PC-9 (cell line): ENCODE results near the gene ARPP21. TPM values are rescaled to one million over a fixed set of nuclear protein-coding genes. Genes with fewer than 3 reads are reported as not detected.
"Not testable (repeated sequence)": the region's sequence is repeated elsewhere in the genome, so short reads cannot be mapped to it uniquely, and the experiment has no call there.

Experiments used
- BruUV-seq: library from RNA; stranded (reverse); fragments of 400-500 nt; replicated peaks from 2 replicates; lab custom pipeline; 2021; lab: Mats Ljungman, UMichigan
- CTCF ChIA-PET: fragments of 300-600 bp; sonication (Branson Sonifier 250); formaldehyde crosslinking; loops from one replicate; lab custom pipeline; 2022; ENCODE audit warnings: antibody characterized with exemption; lab: Charles Lee
- POLR2A ChIA-PET: fragments of 300-600 bp; sonication (Branson Sonifier 250); formaldehyde crosslinking; loops from one replicate; lab custom pipeline; 2022; ENCODE audit warnings: antibody characterized with exemption; ENCODE audit not compliant: unreplicated experiment; lab: Charles Lee
- DNase-seq, 2 experiments: peaks; one replicate each; pipeline versions ENCODE4 v3.0.0 to v3.0.0-alpha.2; 2015 to 2022; ENCODE audit warnings: mixed read lengths in 1 of 2
- H2AFZ ChIP-seq: fragments of 200-600 bp; sonication (generic); 2 replicates; pipeline ENCODE4 v1.8.1; 2017; ENCODE audit warnings: antibody characterized with exemption
- H3F3A ChIP-seq: fragments of 200-600 bp; sonication (generic); 2 replicates; pipeline ENCODE4 v1.8.1; 2017; ENCODE audit warnings: antibody characterized with exemption, mild to moderate bottlenecking, low read depth; ENCODE audit not compliant: insufficient read depth
- H3K27ac ChIP-seq: fragments of 200-600 bp; sonication (generic); 2 replicates; pipeline ENCODE4 v1.6.1; 2016; ENCODE audit warnings: mixed run types
- H3K27me3 ChIP-seq: fragments of 200-600 bp; sonication (generic); 2 replicates; pipeline ENCODE4 v1.6.1; 2016; ENCODE audit warnings: low read depth, mixed run types; ENCODE audit not compliant: insufficient read depth
- H3K36me3 ChIP-seq: fragments of 200-600 bp; sonication (generic); 2 replicates; pipeline ENCODE4 v1.6.1; 2016; ENCODE audit warnings: low read depth, mixed run types
- H3K4me1 ChIP-seq: fragments of 200-600 bp; sonication (generic); replicated peaks from 2 replicates; pipeline ENCODE4 v1.6.1; 2016; ENCODE audit warnings: mixed run types; ENCODE audit not compliant: insufficient read depth
- H3K4me2 ChIP-seq: fragments of 200-600 bp; sonication (generic); 2 replicates; pipeline ENCODE4 v1.6.1; 2017; ENCODE audit warnings: mixed run types
- H3K4me3 ChIP-seq: fragments of 200-600 bp; sonication (generic); 2 replicates; pipeline ENCODE4 v1.6.1; 2016; ENCODE audit warnings: mixed run types
- H3K79me2 ChIP-seq: fragments of 200-600 bp; sonication (generic); 2 replicates; pipeline ENCODE4 v1.6.1; 2017; ENCODE audit warnings: low read depth, mixed run types
- H3K9me2 ChIP-seq: fragments of 200-600 bp; sonication (generic); 2 replicates; pipeline ENCODE4 v1.8.1; 2017; ENCODE audit warnings: mild to moderate bottlenecking; ENCODE audit not compliant: insufficient read depth
- H3K9me3 ChIP-seq: fragments of 200-600 bp; sonication (generic); 2 replicates; pipeline ENCODE4 v1.8.1; 2016; ENCODE audit warnings: low read depth; ENCODE audit not compliant: insufficient read depth
- H4K20me1 ChIP-seq: fragments of 200-600 bp; sonication (generic); 2 replicates; pipeline ENCODE4 v1.8.1; 2017; ENCODE audit not compliant: insufficient read depth
- EZH2 ChIP-seq: fragments of 200-600 bp; sonication (generic); IDR thresholded peaks from 2 replicates; pipeline ENCODE4 v1.8.0; 2017; ENCODE audit warnings: antibody characterized with exemption, low read depth
- intact Hi-C: fragments of 100-400 bp; cut with micrococcal nuclease; formaldehyde crosslinking; loops from one replicate; pipeline ENCODE4 v1.10.0; 2022; ENCODE audit not compliant: unreplicated experiment
- total RNA-seq: library from RNA; stranded (reverse); gene quantifications from 2 replicates; pipeline ENCODE4 v1.2.3, GENCODE V29; 2021
- TF ChIP-seq, protein P1 (sequence below): fragments of 200-600 bp; sonication (generic); conservative IDR thresholded peaks from 2 replicates; pipeline ENCODE4 v1.6.1; 2017; ENCODE audit warnings: mixed run types, antibody characterized with exemption, mild to moderate bottlenecking, moderate library complexity

ARPP21 gene
- total RNA-seq, 1 experiment from 2014 or later: not detected

DNA sequence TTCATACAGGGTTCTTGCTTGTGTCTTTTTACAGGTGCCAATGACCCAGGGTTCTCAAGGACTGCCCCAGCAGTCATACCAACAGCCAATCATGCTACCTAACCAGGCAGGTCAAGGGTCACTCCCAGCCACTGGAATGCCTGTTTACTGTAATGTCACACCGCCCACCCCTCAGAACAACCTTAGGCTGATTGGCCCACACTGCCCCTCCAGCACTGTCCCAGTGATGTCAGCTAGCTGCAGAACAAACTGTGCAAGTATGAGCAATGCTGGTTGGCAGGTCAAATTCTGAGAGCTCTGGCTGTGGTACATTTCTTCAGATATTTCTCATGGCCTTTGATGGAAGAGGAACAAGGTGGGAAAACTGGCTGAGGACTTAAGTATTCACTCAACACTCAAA lies 154.3 kb downstream of the ARPP21 start:
- no peaks in the 10 kb centered on the region for H3F3A ChIP-seq
- no peaks in the 10 kb centered on the region for H3K4me1 ChIP-seq
- ChIA-PET POLR2A (no interaction called here), CTCF (no interaction called here)
- no peaks in the 10 kb centered on the region for H4K20me1 ChIP-seq
- H3K9me2 ChIP-seq: no peaks in the 10 kb centered on the region
- intact Hi-C loops: no loop called here
- H3K27me3 ChIP-seq: no peaks in the 10 kb centered on the region
- H2AFZ ChIP-seq: no peak overlapping the region
- no peaks in the 10 kb centered on the region for H3K36me3 ChIP-seq
- H3K4me2 ChIP-seq: no peak overlapping the region
- TF ChIP-seq, protein P1, sequence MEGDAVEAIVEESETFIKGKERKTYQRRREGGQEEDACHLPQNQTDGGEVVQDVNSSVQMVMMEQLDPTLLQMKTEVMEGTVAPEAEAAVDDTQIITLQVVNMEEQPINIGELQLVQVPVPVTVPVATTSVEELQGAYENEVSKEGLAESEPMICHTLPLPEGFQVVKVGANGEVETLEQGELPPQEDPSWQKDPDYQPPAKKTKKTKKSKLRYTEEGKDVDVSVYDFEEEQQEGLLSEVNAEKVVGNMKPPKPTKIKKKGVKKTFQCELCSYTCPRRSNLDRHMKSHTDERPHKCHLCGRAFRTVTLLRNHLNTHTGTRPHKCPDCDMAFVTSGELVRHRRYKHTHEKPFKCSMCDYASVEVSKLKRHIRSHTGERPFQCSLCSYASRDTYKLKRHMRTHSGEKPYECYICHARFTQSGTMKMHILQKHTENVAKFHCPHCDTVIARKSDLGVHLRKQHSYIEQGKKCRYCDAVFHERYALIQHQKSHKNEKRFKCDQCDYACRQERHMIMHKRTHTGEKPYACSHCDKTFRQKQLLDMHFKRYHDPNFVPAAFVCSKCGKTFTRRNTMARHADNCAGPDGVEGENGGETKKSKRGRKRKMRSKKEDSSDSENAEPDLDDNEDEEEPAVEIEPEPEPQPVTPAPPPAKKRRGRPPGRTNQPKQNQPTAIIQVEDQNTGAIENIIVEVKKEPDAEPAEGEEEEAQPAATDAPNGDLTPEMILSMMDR: no peak
- no peak for TF ChIP-seq EZH2
- no peaks in the 10 kb centered on the region for H3K9me3 ChIP-seq
- H3K4me3 ChIP-seq: no peak overlapping the region
- no peaks in the 10 kb centered on the region for H3K79me2 ChIP-seq
- no TSS peak for BruUV-seq
- no peak overlapping the region for H3K27ac ChIP-seq
- DNase-seq: no peak

DNA sequence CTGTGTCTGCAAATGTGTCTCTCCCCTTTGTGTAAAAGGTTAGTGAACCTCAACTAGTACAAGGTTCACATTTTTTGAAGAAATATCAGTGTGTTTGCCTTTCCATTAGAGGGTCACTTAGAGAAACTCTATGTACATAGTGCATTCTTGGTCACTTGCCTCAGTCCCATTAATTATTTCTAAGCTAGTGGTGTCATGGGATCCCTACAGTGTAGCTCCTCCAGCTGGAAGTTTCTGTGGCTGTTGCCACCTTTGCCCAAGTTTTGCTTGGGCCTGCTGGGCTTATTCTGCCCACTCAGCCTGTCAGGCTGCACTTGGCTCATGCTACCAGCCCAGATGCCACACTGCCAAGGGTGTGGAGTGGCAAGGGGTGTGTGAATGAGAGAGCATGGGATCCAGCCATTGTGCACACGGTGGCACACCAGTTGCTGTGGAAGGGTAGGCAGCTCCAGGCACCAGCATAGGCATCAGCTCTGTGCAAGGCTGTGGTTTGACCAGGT lies 161.7 kb downstream of the ARPP21 start:
- POLR2A ChIA-PET: no interaction called here
- H3K4me2 ChIP-seq: no peak overlapping the region
- TF ChIP-seq EZH2: no peak
- TF ChIP-seq, protein P1: no peak
- CTCF ChIA-PET: no interaction called here
- H3K27me3 ChIP-seq: no peaks in the 10 kb centered on the region
- BruUV-seq: no TSS peak
- H3K79me2 ChIP-seq: no peaks in the 10 kb centered on the region
- no peak for DNase-seq
- no peaks in the 10 kb centered on the region for H3F3A ChIP-seq
- intact Hi-C loops: no loop called here
- no peak overlapping the region for H3K4me3 ChIP-seq
- no peaks in the 10 kb centered on the region for H3K4me1 ChIP-seq
- H3K9me2 ChIP-seq: no peaks in the 10 kb centered on the region
- no peaks in the 10 kb centered on the region for H4K20me1 ChIP-seq
- H3K27ac ChIP-seq: no peak overlapping the region
- no peaks in the 10 kb centered on the region for H3K9me3 ChIP-seq
- H3K36me3 ChIP-seq: no peaks in the 10 kb centered on the region
- H2AFZ ChIP-seq: no peak overlapping the region

DNA sequence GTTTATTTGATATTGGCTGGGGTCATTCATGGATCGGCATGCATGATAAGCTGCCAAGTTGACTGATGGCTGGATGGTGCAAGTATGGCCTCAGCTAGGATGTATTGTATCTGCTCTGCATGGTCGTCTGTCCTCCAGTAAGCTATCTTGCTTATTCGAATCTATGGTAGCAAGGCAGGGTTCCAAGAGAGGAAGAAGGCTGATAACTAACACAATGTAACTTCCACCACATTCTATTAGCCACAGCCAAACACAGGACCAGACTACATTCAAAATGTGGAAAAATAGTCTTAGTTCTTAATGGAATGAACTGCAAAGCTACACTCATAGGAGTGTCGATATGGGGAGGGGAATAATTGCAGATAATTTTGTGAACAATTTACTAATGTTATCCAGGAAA lies 175.2 kb downstream of the ARPP21 start:
- H3K9me2 ChIP-seq: no peaks in the 10 kb centered on the region
- H4K20me1 ChIP-seq: no peaks in the 10 kb centered on the region
- H3K27me3 ChIP-seq: 0 out of 2 replicates have a peak, but pooled peaks cover 3% of the 10 kb centered on the region
- no peak overlapping the region for H3K4me3 ChIP-seq
- no peaks in the 10 kb centered on the region for H3F3A ChIP-seq
- no peaks in the 10 kb centered on the region for H3K36me3 ChIP-seq
- no peaks in the 10 kb centered on the region for H3K79me2 ChIP-seq
- H3K4me2 ChIP-seq: no peak overlapping the region
- no TSS peak for BruUV-seq
- no peaks in the 10 kb centered on the region for H3K9me3 ChIP-seq
- no peak for DNase-seq
- H3K27ac ChIP-seq: no peak overlapping the region
- CTCF ChIA-PET: no interaction called here
- POLR2A ChIA-PET: no interaction called here
- intact Hi-C loops: no loop called here
- no peaks in the 10 kb centered on the region for H3K4me1 ChIP-seq
- TF ChIP-seq, protein P1: no peak
- no peak for TF ChIP-seq EZH2
- H2AFZ ChIP-seq: no peak overlapping the region

DNA sequence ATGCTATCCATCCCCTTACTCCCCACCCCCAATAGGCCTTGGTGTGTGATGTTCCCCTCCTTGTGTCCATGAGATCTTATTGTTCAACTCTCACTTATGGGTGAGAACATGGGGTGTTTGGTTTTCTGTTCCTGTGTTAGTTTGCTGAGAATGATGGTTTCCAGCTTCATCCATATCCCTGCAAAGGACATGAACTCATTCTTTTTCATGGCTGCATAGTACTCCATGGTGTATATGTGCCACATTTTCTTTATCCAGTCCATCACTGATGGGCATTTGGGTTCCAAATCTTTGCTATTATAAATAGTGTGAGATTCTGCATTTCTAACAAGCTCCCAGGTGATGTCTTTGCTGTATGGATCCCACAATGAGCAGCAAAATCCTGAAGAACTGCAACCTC lies 176.5 kb downstream of the ARPP21 start:
- H3K36me3 ChIP-seq, H3K4me1 ChIP-seq, H4K20me1 ChIP-seq, DNase-seq, H3F3A ChIP-seq, H3K4me3 ChIP-seq, H3K9me3 ChIP-seq, H3K79me2 ChIP-seq, POLR2A ChIA-PET, H2AFZ ChIP-seq, H3K9me2 ChIP-seq, intact Hi-C loops, BruUV-seq, CTCF ChIA-PET, H3K27me3 ChIP-seq, H3K27ac ChIP-seq, H3K4me2 ChIP-seq: not testable (repeated sequence)
